GM23338 (cell line): ENCODE data around the gene NPNT. TPM values are rescaled to one million over a fixed set of nuclear protein-coding genes. Genes with fewer than 3 reads are reported as not detected.
A peak's percentile ranks its signal among the peaks of the same experiment; 100 is the strongest.

Source experiments
- ATAC-seq: fragments of 200-7000 bp; cut with Tn5 transposase; 3 replicates; pipeline ENCODE4 v1.9.1; 2020
- DNase-seq: peaks from one replicate; pipeline ENCODE4 v3.0.0-alpha.2; 2015; ENCODE audit warnings: low spot score
- H2AFZ ChIP-seq: fragments of 200-600 bp; sonication (generic); 2 replicates; pipeline ENCODE4 v1.8.0; 2016; ENCODE audit warnings: antibody characterized with exemption, mild to moderate bottlenecking, moderate library complexity
- H3F3A ChIP-seq: fragments of 200-600 bp; sonication (generic); replicated peaks from 2 replicates; pipeline ENCODE4 v1.8.0; 2017; ENCODE audit warnings: antibody characterized with exemption, mixed run types, low read depth
- H3K27ac ChIP-seq: fragments of 200-600 bp; sonication (generic); 2 replicates; pipeline ENCODE4 v1.6.1; 2016; ENCODE audit warnings: low read depth
- H3K27me3 ChIP-seq: fragments of 200-600 bp; sonication (generic); 2 replicates; pipeline ENCODE4 v1.8.0; 2016; ENCODE audit warnings: mild to moderate bottlenecking, mixed run types, moderate library complexity; ENCODE audit not compliant: insufficient read depth
- H3K36me3 ChIP-seq: fragments of 200-600 bp; sonication (generic); 2 replicates; pipeline ENCODE4 v1.8.0; 2016; ENCODE audit warnings: mild to moderate bottlenecking; ENCODE audit not compliant: insufficient read depth
- H3K4me1 ChIP-seq: fragments of 200-600 bp; sonication (generic); 2 replicates; pipeline ENCODE4 v1.8.0; 2016; ENCODE audit warnings: mild to moderate bottlenecking, moderate library complexity; ENCODE audit not compliant: insufficient read depth
- H3K4me2 ChIP-seq: fragments of 200-600 bp; sonication (generic); 2 replicates; pipeline ENCODE4 v1.7.1; 2017; ENCODE audit warnings: mixed run types
- H3K4me3 ChIP-seq: fragments of 200-600 bp; sonication (generic); 2 replicates; pipeline ENCODE4 v1.6.1; 2016; ENCODE audit warnings: mixed run types
- H3K79me2 ChIP-seq: fragments of 200-600 bp; sonication (generic); replicated peaks from 2 replicates; pipeline ENCODE4 v1.8.0; 2017; ENCODE audit warnings: mild to moderate bottlenecking; ENCODE audit not compliant: insufficient read depth
- H3K9me2 ChIP-seq: fragments of 200-600 bp; sonication (generic); 2 replicates; pipeline ENCODE4 v1.8.0; 2017; ENCODE audit not compliant: insufficient read depth
- H4K20me1 ChIP-seq: fragments of 200-600 bp; sonication (generic); replicated peaks from 2 replicates; pipeline ENCODE4 v1.8.0; 2017; ENCODE audit warnings: mild to moderate bottlenecking; ENCODE audit not compliant: insufficient read depth
- H3K27ac Mint-ChIP-seq: 2 replicates; pipeline ENCODE4 v1.8.0; 2020; ENCODE audit warnings: inconsistent platforms, mild to moderate bottlenecking, moderate library complexity, mixed read lengths
- H3K27me3 Mint-ChIP-seq: 3 replicates; pipeline ENCODE4 v1.8.0; 2022; ENCODE audit warnings: low read depth, mild to moderate bottlenecking, moderate library complexity, mixed read lengths, inconsistent platforms; ENCODE audit not compliant: insufficient read depth, poor library complexity
- H3K36me3 Mint-ChIP-seq: 3 replicates; pipeline ENCODE4 v1.8.0; 2021; ENCODE audit warnings: low read depth, mild to moderate bottlenecking, inconsistent platforms, moderate library complexity, mixed read lengths
- H3K4me1 Mint-ChIP-seq: 3 replicates; pipeline ENCODE4 v1.8.0; 2020; ENCODE audit warnings: mild to moderate bottlenecking, inconsistent platforms, mixed read lengths
- H3K4me3 Mint-ChIP-seq: 3 replicates; pipeline ENCODE4 v1.8.0; 2021; ENCODE audit warnings: moderate library complexity, mild to moderate bottlenecking, inconsistent platforms, mixed read lengths
- H3K9me3 Mint-ChIP-seq: 3 replicates; pipeline ENCODE4 v1.8.0; 2020; ENCODE audit warnings: moderate library complexity, mild to moderate bottlenecking, inconsistent platforms, mixed read lengths
- CREB1 ChIP-seq: fragments of 250-450 bp; sonication (Bioruptor Pico); IDR thresholded peaks from 2 replicates; pipeline ENCODE4 v1.5.0; 2020; ENCODE audit warnings: low read depth, mild to moderate bottlenecking, moderate library complexity
- ETS1 ChIP-seq: IDR thresholded peaks from 2 replicates; pipeline ENCODE4 v1.6.1; 2016; ENCODE audit warnings: antibody characterized with exemption
- EZH2 ChIP-seq: fragments of 200-600 bp; sonication (generic); IDR thresholded peaks from one replicate; pipeline ENCODE4 v1.8.0; 2017; ENCODE audit warnings: antibody characterized with exemption, mild to moderate bottlenecking, low read depth; ENCODE audit not compliant: unreplicated experiment
- EZH2phosphoT487 ChIP-seq: fragments of 200-600 bp; sonication (generic); IDR thresholded peaks from one replicate; pipeline ENCODE4 v1.8.1; 2018; ENCODE audit warnings: antibody characterized with exemption; ENCODE audit not compliant: unreplicated experiment
- JUNB ChIP-seq: IDR thresholded peaks from one replicate; pipeline ENCODE4 v1.6.1; 2016; ENCODE audit warnings: antibody characterized with exemption; ENCODE audit not compliant: unreplicated experiment
- NANOG ChIP-seq: IDR thresholded peaks from 2 replicates; pipeline ENCODE4 v1.6.1; 2016; ENCODE audit warnings: antibody characterized with exemption, borderline replicate concordance
- POLR2AphosphoS5 ChIP-seq: IDR thresholded peaks from 2 replicates; pipeline ENCODE4 v1.6.1; 2016; ENCODE audit warnings: antibody characterized with exemption, low read depth
- REST ChIP-seq: IDR thresholded peaks from one replicate; pipeline ENCODE4 v1.6.1; 2018; ENCODE audit warnings: antibody characterized with exemption; ENCODE audit not compliant: unreplicated experiment
- ZNF114 ChIP-seq: fragments of 250-450 bp; sonication (Bioruptor Pico); IDR thresholded peaks from 2 replicates; pipeline ENCODE4 v1.5.0; 2020; ENCODE audit warnings: mild to moderate bottlenecking, moderate library complexity
- ZNF331 ChIP-seq: fragments of 250-450 bp; sonication (Bioruptor Pico); IDR thresholded peaks from 2 replicates; pipeline ENCODE4 v1.5.0; 2020; ENCODE audit warnings: low read depth, mild to moderate bottlenecking, moderate library complexity
- polyA plus RNA-seq: library from polyadenylated mRNA; unstranded; fragments of >200 nt; fragmentation: Nextera tagmentation; extraction: Ambion mirVana; gene quantifications from 2 replicates; pipeline ENCODE4 v1.2.1, GENCODE V29; 2016
- total RNA-seq: library from RNA; depleted of rRNA; stranded (reverse); fragments of >200 nt; shearing (Covaris generic); gene quantifications from 2 replicates; pipeline ENCODE4 v1.2.3, GENCODE V29; 2014
- TF ChIP-seq, protein P1 (sequence below), 2 experiments: fragments of 200-600 bp in 1 of 2; sonication (generic) in 1 of 2; conservative IDR thresholded peaks; 2 replicates each; pipeline versions ENCODE4 v1.5.1 to v1.6.1; 2016 to 2017; ENCODE audit warnings: antibody characterized with exemption in 2 of 2, low read depth in 2 of 2, mild to moderate bottlenecking in 2 of 2, moderate library complexity in 1 of 2

The NPNT gene
- total and polyA plus RNA-seq, 2 experiments from 2014 or later: 1.4 TPM

GRCh38 chr4:105896461-105896942 lies 1.2 kb downstream of the NPNT start (continued):
- TF ChIP-seq, protein P1, sequence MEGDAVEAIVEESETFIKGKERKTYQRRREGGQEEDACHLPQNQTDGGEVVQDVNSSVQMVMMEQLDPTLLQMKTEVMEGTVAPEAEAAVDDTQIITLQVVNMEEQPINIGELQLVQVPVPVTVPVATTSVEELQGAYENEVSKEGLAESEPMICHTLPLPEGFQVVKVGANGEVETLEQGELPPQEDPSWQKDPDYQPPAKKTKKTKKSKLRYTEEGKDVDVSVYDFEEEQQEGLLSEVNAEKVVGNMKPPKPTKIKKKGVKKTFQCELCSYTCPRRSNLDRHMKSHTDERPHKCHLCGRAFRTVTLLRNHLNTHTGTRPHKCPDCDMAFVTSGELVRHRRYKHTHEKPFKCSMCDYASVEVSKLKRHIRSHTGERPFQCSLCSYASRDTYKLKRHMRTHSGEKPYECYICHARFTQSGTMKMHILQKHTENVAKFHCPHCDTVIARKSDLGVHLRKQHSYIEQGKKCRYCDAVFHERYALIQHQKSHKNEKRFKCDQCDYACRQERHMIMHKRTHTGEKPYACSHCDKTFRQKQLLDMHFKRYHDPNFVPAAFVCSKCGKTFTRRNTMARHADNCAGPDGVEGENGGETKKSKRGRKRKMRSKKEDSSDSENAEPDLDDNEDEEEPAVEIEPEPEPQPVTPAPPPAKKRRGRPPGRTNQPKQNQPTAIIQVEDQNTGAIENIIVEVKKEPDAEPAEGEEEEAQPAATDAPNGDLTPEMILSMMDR (conservative IDR thresholded peaks at IDR 0.05; ENCODE audit: low read depth in 2 of 2): no peak

GRCh38 chr4:105896984-105897775 lies 1.9 kb downstream of the NPNT start:
- Histone ChIP-seq H3K4me1 (peaks cover 30% of the 10 kb centered on the region), H2AFZ (no peak overlapping the region; the same call in 1 of the 2 replicates), H3K4me3 (peak overlapping the region; percentile 79), H4K20me1 (no peaks in the 10 kb centered on the region), H3K27ac (no peak overlapping the region), H3K27me3 (peaks cover 59% of the 10 kb centered on the region), H3K9me2 (no peaks in the 10 kb centered on the region), H3K4me2 (peak overlapping the region; percentile 95), H3K79me2 (no peaks in the 10 kb centered on the region), H3F3A (no peaks in the 10 kb centered on the region), H3K36me3 (no peaks in the 10 kb centered on the region)
- H3K4me1 Mint-ChIP-seq: peaks cover 28% of the 10 kb centered on the region
- H3K36me3 Mint-ChIP-seq: no peaks in the 10 kb centered on the region; the same call in 2 of the 3 replicates
- peak overlapping the region; percentile 80 for H3K4me3 Mint-ChIP-seq
- H3K9me3 Mint-ChIP-seq: no peaks in the 10 kb centered on the region
- ATAC-seq (no peak), DNase-seq (peak; percentile 30)
- H3K27ac Mint-ChIP-seq: no peak overlapping the region
- TF ChIP-seq EZH2: peak; percentile 24
- no peak for TF ChIP-seq EZH2phosphoT487
- peaks cover 39% of the 10 kb centered on the region for H3K27me3 Mint-ChIP-seq

DNA sequence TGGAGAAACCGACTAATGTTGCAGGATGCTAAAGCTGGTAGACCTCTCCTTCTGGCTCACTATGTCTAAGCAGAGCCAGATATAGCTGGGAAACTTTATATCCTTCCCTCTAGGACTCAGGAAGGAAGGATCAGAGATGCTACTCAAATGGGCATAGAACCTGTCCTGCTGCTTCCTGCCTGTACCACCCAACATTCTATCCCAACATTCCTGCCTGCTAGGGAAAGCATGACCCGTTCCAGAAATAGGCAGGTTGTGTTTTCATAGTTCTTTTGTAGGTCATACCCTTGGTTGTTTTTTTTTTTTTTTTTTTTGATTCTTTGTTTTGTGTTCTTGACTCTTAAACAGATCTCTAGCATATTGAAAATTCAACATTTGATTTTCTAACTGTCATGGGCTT lies 5.3 kb downstream of the NPNT start:
- TF ChIP-seq REST: no peak
- no peak for TF ChIP-seq ZNF114 (CRISPR knock-in tag)
- no peak for TF ChIP-seq CREB1 (CRISPR knock-in tag)
- TF ChIP-seq NANOG: no peak
- TF ChIP-seq POLR2AphosphoS5: no peak
- no peak for TF ChIP-seq ZNF331 (CRISPR knock-in tag)
- TF ChIP-seq JUNB: no peak
- no peak for TF ChIP-seq ETS1
- Mint-ChIP-seq H3K27me3 (peaks cover 26% of the 10 kb centered on the region), H3K9me3 (no peaks in the 10 kb centered on the region), H3K36me3 (no peaks in the 10 kb centered on the region), H3K4me3 (no peak overlapping the region), H3K4me1 (peaks cover 28% of the 10 kb centered on the region), H3K27ac (no peak overlapping the region)
- no peaks in the 10 kb centered on the region for H3K79me2 ChIP-seq
- H4K20me1 ChIP-seq: no peaks in the 10 kb centered on the region
- no peak for ATAC-seq
- no peaks in the 10 kb centered on the region for H3K36me3 ChIP-seq
- H3K4me1 ChIP-seq: peaks cover 30% of the 10 kb centered on the region
- peaks cover 25% of the 10 kb centered on the region for H3K27me3 ChIP-seq
- no peak overlapping the region for H3K27ac ChIP-seq
- H3K4me3 ChIP-seq: no peak overlapping the region
- no peak overlapping the region for H3K4me2 ChIP-seq
- DNase-seq: no peak
- no peak overlapping the region for H2AFZ ChIP-seq
- no peaks in the 10 kb centered on the region for H3K9me2 ChIP-seq
- no peaks in the 10 kb centered on the region for H3F3A ChIP-seq
